ENCODE results near the gene GPRASP2.

- TF ChIP-seq EZH2phosphoT487 (IDR thresholded peaks at IDR 0.05; ENCODE audit: insufficient read depth, low read depth) (no peak), EZH2 (IDR thresholded peaks at IDR 0.05; ENCODE audit: insufficient read depth, poor library complexity, severe bottlenecking) (no peak)
These were observed 2.7 kb downstream of the GPRASP2 start for GRCh38 chrX:102714994-102715393.
